H4 (cell line): ENCODE results near the gene NECAB3. TPM values are rescaled to one million over a fixed set of nuclear protein-coding genes. Genes with fewer than 3 reads are reported as not detected.

Experiments used
- DNase-seq: peaks from one replicate; pipeline ENCODE4 v3.0.0-alpha.2; 2015; ENCODE audit warnings: low spot score
- total RNA-seq: library from RNA; depleted of rRNA; stranded (reverse); fragments of >200 nt; shearing (Covaris generic); gene quantifications from 2 replicates; pipeline ENCODE4 v1.2.3, GENCODE V29; 2014; rRNA removed

NECAB3 gene
- total RNA-seq, 1 experiment from 2014 or later: 15.8 TPM

DNA sequence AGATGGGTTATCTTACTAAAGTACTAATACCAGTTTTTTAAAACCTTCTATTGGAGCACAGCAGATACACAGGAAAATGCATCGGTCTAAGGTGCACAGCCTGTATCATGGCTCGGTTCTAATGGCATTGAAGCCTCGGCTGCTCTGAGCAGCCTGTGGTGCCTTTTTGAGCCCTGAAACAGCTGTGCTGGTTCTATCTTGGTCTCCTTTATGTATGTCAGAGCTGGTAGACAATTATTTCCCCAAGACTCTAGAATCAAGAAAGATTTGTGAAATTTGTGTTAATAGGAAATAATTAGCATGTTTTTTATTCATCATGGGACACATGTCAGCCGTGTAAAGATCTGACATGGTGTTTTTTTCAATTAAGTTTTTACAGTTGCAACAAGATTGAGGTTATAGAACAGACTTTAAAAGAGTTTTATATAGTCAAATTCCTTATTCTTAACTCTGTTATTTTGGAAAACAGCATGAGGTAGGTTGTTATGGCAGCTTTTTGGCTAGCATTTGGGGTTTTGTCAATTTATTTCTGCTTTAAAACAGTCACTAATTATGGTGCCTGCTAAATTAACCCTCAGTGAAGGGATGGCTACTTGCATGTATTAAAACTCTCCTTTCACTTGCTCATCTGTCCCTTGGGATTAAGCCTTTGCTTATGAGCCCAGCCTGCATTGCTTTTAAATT is 52.4 kb downstream of the NECAB3 start:
- no peak for DNase-seq

DNA sequence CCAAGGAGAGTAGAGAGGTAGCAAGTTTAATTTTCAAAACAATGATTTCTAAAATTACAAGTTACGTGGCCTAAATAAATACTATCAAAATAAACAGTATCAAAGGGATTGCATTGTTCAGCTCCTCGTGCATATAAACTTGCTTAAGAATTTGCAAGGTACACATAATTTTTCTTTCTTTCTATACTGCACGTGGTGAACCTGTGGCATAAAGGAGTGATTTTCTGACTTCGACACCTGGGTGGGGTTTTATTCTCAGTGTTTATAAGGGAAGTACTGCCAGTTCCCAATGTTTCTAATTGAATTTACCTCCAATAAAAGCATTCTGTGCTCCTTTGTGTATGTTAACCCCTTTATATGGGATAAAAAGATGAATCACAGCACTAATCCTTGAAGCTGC is 62.2 kb downstream of the NECAB3 start:
- no peak for DNase-seq

DNA sequence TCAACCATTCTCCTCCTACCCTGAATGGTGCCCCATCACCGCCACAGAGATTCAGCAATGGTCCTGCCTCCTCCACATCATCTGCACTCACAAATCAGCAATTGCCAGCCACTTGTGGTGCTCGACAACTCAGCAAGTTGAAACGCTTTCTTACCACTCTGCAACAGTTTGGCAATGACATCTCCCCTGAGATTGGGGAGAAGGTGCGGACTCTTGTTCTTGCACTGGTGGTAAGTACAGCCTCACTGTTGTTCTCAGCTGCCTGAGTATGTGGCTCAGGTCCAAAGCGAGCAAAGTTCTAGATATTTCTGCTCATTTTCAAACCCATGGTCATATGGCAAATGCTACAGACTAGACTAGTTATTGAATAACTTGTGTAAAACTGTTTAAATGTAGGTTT is 63.1 kb downstream of the NECAB3 start:
- DNase-seq: no peak

DNA sequence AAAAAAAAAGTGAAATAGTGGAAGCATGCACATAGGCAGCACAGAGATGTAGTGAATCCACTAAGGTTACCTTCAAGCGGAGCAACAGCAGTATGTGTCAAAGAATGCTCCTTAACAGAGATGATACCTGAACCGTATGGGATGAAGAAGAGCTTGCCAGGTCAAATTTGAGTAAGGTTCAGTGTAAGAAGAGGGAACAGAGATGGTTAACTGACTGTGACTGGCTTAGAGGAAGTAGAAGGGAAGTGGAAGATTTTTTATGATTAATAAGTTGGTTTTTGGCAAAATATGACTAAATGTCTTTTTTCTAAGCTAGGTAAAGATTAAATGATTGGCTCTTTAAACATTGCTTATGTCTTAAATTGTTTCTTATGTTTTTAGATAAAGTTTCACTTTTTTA is 64.7 kb downstream of the NECAB3 start:
- DNase-seq: no peak

Other genes with a start within 250 kb of the NECAB3 start
- gene SNTA1, start 230.7 kb downstream of the NECAB3 start, total RNA-seq: 9.2 and 12.5 TPM in 2 replicates
- gene CBFA2T2, start 184.3 kb downstream of the NECAB3 start, total RNA-seq: 3.6 and 4.7 TPM in 2 replicates
- gene C20orf144, start 12.1 kb downstream of the NECAB3 start, total RNA-seq: not detected in 2 replicates
- not detected in 2 replicates for gene ACTL10, start 7.5 kb downstream of the NECAB3 start, total RNA-seq
- gene E2F1, start 12.0 kb upstream of the NECAB3 start, total RNA-seq: 15.1 and 17.0 TPM in 2 replicates
- 2.5 TPM in 2 replicates for gene PXMP4, start 45.9 kb upstream of the NECAB3 start, total RNA-seq
- 0.68 and 0.81 TPM in 2 replicates for gene ZNF341, start 57.6 kb upstream of the NECAB3 start, total RNA-seq
- 25.7 and 36.2 TPM in 2 replicates for gene CHMP4B, start 136.9 kb upstream of the NECAB3 start, total RNA-seq